ENCODE measurements around the gene IDH1.

The IDH1 gene

DNA sequence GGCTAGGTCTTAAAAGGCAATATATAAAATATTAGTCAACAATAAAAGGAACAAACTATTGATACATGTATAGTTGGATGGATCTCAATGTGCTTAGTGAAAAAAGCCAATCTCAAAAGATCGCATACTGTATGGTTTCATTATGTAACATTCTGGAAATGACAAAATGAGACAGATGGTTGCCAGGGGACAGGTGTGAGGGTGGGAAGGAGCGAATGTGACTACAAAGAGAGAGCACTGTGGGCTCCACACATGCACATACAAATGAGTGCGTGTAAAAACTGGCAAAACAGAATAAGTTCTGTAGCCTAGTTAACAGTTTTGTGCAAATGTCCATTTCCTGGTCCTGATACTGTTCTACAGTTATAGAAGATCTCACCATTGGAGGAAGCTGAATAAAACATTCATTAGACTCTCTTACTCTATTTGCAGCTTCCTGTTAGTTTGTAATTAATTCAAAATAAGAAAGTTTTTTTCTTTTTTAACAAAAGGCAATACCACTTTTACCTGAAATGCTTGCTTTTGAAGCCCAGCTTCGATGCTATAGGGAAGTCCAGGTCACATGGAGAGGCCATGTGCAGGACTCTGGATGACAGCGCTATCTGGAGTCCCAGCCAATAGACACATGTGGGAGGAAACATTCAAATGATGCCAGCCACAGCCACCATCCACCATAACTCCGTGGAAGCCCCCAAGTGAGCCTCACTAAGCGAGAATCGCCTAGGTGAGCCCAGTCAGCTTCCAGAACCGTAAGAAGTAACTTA, 44.0 kb downstream of the IDH1 start:
- H3K36me3 ChIP-seq (ENCODE audit: insufficient read depth, low read length) = no peaks in the 10 kb centered on the region
- no peak overlapping the region for H3K9ac ChIP-seq (ENCODE audit: low read depth, low read length)
- peaks cover 6% of the 10 kb centered on the region for H3K4me1 ChIP-seq (ENCODE audit: insufficient read depth, low read length)
- no peaks in the 10 kb centered on the region for H3K9me3 ChIP-seq (ENCODE audit: control insufficient read depth, insufficient read depth, low read length)

DNA sequence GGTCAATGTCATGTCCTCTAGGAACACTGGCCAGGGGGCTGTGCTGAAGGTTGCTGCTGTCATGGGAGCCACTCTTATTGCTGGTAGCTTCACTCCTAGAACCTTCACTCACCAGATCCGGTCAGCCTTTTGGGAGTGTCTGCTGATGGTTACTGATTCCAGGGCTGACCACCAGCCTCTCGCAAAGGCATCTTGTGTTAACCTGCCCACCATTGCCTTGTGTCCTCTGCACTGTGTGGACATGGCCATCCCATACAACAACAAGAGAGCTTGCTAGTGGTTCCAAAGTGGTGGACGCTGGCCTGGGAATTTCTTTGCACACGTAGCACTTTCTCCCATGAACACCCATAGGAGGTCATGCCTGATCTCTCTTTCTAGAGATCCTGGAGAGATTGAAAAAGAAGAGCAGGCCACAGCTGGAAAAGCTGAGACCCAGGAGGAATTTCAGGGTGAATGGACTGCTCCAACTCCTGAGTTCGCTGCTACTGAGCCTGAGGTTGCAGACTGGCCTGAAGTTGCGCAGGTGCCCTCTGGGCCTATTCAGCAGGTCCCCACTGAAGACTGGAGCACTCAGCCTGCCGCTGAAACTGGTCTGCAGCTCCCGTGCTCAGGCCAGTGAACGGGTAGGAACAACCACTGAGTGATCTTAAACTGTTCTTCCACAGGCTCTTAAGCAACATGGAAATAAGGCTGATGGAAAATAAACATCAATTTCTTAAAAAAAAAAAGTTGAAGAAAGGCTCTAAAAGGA, 46.4 kb downstream of the IDH1 start:
- Histone ChIP-seq H3K9me3 (ENCODE audit: control insufficient read depth, insufficient read depth, low read length) (no peaks in the 10 kb centered on the region), H3K36me3 (ENCODE audit: insufficient read depth, low read length) (no peaks in the 10 kb centered on the region), H3K4me1 (ENCODE audit: insufficient read depth, low read length) (no peaks in the 10 kb centered on the region), H3K9ac (ENCODE audit: low read depth, low read length) (no peak overlapping the region)

DNA sequence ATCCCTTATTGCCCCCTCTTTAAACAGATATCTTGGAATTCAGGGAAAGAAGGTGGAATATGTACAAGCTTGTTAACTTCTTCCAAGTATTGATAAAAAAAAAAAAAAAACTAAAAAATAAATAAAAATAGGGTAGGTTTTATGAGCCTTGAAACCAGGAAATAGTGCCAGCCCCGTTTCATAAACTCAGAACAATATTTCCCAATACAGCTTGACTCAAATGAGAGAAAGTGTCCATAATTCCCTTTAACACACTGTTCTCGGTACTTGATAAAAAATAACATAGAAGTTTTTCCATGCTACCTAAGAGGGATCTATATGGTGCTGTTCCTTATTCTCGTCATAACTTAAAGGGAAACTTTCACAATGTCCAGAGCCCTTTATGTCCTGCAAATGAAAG, 47.1 kb downstream of the IDH1 start:
- H3K9me3 ChIP-seq (ENCODE audit: control insufficient read depth, insufficient read depth, low read length) = no peaks in the 10 kb centered on the region
- H3K36me3 ChIP-seq (ENCODE audit: insufficient read depth, low read length) = no peaks in the 10 kb centered on the region
- no peak overlapping the region for H3K9ac ChIP-seq (ENCODE audit: low read depth, low read length)
- no peaks in the 10 kb centered on the region for H3K4me1 ChIP-seq (ENCODE audit: insufficient read depth, low read length)

DNA sequence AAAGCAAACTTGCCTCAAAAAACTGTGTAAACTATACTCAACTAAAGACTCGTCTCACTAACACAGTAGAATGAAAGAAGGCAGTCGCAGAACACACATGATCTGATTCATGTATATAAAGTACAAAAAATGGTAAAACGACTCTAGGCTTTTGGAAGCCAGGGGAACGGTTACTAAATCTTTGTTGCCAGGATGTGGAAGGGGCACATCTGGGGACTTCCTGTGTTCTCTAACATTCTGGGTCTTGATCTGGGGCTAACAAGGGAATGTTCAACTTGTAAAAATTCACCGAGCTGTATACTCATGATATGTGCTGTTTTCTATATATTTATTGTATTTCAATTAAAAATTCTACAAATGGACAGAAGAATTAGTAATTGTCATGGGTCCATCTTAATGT, 50.7 kb downstream of the IDH1 start:
- Histone ChIP-seq H3K36me3 (ENCODE audit: insufficient read depth, low read length) (no peaks in the 10 kb centered on the region), H3K9me3 (ENCODE audit: control insufficient read depth, insufficient read depth, low read length) (no peaks in the 10 kb centered on the region), H3K9ac (ENCODE audit: low read depth, low read length) (no peak overlapping the region), H3K4me1 (ENCODE audit: insufficient read depth, low read length) (no peaks in the 10 kb centered on the region)

DNA sequence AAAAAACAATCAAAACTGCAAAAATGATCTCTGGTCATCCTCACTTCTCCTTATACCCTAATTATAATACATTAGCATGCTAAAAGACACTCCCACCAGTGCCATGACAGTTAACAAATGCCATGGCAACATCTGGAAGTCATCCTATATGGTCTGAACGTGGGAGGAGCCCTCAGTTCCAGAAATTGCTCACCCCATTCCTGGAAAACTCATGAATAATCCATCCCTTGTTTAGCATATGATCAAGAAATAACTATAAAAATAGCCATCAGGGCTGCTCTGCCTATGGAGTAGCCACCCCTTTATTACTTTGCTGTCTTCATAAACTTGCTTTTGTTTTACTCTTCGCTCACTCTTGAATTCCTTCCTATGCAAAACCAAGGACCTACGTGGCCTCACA, 59.3 kb downstream of the IDH1 start:
- Histone ChIP-seq H3K4me1 (ENCODE audit: insufficient read depth, low read length) (no peaks in the 10 kb centered on the region), H3K36me3 (ENCODE audit: insufficient read depth, low read length) (no peaks in the 10 kb centered on the region), H3K9ac (ENCODE audit: low read depth, low read length) (no peak overlapping the region), H3K9me3 (ENCODE audit: control insufficient read depth, insufficient read depth, low read length) (no peaks in the 10 kb centered on the region)

DNA sequence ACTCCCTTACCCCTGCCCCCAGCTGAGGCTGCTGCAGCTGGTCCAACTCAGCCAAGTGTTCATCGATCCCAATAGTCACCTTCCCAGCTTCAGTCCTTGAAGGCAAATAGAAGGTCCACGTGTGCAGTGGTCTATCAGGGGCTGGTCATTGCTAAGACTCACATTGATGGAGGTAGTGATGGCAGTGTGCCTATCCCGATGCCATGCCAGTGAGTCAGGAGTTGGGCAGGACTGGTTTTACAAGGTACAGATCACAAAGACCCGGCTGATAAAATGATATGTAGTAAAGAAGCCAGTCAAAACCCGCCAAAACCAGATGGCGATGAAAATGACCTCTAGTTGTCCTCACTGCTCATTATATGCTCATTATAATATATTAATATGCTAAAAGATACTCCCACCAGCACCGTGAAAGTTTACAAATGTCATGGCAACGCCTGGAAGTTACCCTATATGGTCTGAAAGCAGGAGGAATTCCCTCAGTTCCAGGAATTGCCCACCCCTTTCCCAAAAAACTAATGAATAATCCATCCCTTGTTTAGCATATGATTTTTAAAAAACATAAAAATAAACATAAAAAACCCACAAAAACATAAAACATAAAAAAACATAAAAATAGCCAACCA, 62.1 kb downstream of the IDH1 start:
- Histone ChIP-seq H3K4me1 (ENCODE audit: insufficient read depth, low read length) (no peaks in the 10 kb centered on the region; the same call in 1 of the 2 replicates), H3K36me3 (ENCODE audit: insufficient read depth, low read length) (no peaks in the 10 kb centered on the region), H3K9me3 (ENCODE audit: control insufficient read depth, insufficient read depth, low read length) (no peaks in the 10 kb centered on the region), H3K9ac (ENCODE audit: low read depth, low read length) (no peak overlapping the region)

DNA sequence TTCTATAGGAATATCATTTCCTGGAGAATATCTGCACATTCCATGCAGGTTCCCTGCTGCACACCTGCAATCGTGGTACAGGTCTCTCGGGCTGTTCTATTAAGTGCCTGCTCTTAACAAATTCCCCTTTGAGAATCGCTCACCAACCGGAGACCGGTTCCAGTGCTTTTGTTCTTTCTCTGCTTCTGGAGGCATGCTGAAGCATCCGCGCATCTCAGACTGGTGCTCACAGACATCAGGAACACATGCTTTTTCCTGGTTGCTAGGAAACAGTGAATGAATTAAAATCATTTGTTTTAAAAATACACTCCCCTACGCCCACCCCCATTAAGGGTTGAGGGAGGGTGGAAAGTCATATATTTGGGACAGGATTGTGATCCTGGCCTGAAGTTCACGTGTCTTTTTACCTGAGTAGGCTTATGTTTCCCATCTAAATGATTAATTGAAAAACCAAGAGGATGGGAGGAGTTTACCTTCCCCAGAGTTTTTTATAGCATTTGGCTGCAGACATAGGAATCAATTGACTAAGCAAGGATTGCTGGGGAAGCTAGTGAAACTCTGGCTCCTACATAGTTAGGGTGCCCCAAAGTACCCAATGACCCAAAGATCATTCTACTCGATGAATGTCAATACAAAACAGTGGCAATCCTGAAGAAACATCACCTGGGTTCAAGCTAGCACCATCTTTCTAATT, 64.9 kb downstream of the IDH1 start, which contains the start of gene C2orf80:
TSS of gene C2orf80 (minus strand) at position 221 of the 694 bp plus-strand sequence. CDS start 3,044 bp downstream, outside the sequence.
- H3K9ac ChIP-seq (ENCODE audit: low read depth, low read length) = no peak within 1 kb of the TSS
- H3K9me3 ChIP-seq (ENCODE audit: control insufficient read depth, insufficient read depth, low read length) = no peaks in the 10 kb centered on the region
- peaks cover 15% of the 10 kb centered on the region; the same call in 1 of the 2 replicates for H3K4me1 ChIP-seq (ENCODE audit: insufficient read depth, low read length)
- no peaks in the 10 kb centered on the region for H3K36me3 ChIP-seq (ENCODE audit: insufficient read depth, low read length)

DNA sequence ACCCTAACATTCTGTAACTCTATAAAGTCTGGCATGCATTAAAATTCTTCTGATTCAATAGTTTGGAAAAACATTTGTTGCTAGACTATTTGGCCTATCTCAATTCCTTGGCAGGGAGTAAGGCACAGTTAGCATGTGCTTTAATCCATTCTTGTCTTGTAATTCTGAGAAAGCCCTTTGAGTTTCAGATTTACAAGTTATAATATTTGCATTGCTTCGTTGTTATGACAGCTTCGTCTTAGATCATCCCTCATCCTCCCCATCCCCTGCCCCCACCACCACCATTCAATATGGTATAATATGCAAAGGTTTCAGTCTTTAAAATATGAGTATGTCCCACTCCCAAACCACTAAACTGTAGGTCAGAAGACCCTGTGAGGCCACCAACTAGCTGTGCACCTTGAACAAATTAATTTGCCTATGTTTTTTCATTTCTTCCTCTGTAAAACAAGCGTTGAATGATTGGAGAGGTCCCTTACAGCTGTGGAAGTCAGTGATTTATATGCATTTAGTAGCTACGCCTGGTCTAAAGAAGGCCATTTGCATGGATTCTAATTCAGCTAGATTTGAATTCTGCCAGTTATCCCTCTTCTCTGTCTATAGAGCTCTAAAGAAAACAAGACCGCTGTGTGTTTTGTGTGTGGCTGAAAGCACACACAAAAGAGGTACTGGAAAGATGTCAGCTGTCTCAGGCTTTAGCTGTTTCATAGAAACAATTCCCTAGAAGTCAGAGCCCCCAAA, 65.6 kb downstream of the IDH1 start:
- Histone ChIP-seq H3K36me3 (ENCODE audit: insufficient read depth, low read length) (no peaks in the 10 kb centered on the region), H3K9ac (ENCODE audit: low read depth, low read length) (no peak overlapping the region), H3K4me1 (ENCODE audit: insufficient read depth, low read length) (peaks cover 22% of the 10 kb centered on the region; the same call in 1 of the 2 replicates)

DNA sequence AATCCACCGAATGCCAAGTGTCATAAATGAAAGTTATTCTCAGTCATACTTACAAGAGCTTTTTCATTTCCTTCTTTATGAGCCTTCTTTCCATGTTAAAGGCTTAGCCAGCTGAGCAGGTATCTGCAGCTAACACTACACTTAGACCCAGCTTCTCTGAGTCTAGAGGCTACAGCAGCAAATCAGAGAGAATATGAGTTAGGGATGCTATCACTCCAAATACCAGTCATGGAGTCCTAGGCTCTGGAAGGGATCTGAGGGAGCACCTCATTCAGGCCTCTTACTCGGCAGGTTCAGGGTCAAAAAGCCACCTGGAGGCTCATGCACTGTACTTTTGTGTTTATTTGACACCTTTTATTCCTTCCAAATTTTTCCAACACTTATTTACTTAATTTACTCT, 68.0 kb downstream of the IDH1 start:
- Histone ChIP-seq H3K4me1 (ENCODE audit: insufficient read depth, low read length) (peaks cover 22% of the 10 kb centered on the region; the same call in 1 of the 2 replicates), H3K9ac (ENCODE audit: low read depth, low read length) (no peak overlapping the region), H3K36me3 (ENCODE audit: insufficient read depth, low read length) (no peaks in the 10 kb centered on the region), H3K9me3 (ENCODE audit: control insufficient read depth, insufficient read depth, low read length) (no peaks in the 10 kb centered on the region)

More for the DNA sequence above, 65.6 kb downstream of the IDH1 start:
- no peaks in the 10 kb centered on the region for H3K9me3 ChIP-seq (ENCODE audit: control insufficient read depth, insufficient read depth, low read length)

DNA sequence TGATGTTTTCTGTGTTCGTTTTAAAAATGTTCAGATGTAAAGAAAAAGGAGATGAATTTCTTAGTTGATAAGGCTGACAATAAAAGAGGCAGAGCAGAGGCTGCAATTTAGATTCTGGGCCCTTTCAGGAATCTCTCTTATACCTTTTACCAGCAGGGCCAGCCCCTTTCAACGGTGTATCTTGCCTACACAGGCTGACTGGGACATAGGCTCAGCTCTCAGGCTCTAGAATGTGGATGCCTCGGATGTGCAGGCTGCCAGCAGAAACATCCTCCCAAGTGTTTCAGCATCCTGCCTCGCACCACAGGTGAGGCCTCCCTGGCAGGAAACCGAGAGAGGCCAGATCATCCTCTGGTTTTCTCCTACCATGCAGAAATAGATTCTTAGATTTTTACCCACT, 68.4 kb downstream of the IDH1 start:
- Histone ChIP-seq H3K9me3 (ENCODE audit: control insufficient read depth, insufficient read depth, low read length) (no peaks in the 10 kb centered on the region), H3K36me3 (ENCODE audit: insufficient read depth, low read length) (no peaks in the 10 kb centered on the region), H3K9ac (ENCODE audit: low read depth, low read length) (no peak overlapping the region), H3K4me1 (ENCODE audit: insufficient read depth, low read length) (peaks cover 22% of the 10 kb centered on the region; the same call in 1 of the 2 replicates)
